Measurements from ENCODE around the gene DIP2C.
A peak's percentile ranks its signal among the peaks of the same experiment; 100 is the strongest.
"Not testable (repeated sequence)": the region's sequence is repeated elsewhere in the genome, so short reads cannot be mapped to it uniquely, and the experiment has no call there.

Gene DIP2C

DNA sequence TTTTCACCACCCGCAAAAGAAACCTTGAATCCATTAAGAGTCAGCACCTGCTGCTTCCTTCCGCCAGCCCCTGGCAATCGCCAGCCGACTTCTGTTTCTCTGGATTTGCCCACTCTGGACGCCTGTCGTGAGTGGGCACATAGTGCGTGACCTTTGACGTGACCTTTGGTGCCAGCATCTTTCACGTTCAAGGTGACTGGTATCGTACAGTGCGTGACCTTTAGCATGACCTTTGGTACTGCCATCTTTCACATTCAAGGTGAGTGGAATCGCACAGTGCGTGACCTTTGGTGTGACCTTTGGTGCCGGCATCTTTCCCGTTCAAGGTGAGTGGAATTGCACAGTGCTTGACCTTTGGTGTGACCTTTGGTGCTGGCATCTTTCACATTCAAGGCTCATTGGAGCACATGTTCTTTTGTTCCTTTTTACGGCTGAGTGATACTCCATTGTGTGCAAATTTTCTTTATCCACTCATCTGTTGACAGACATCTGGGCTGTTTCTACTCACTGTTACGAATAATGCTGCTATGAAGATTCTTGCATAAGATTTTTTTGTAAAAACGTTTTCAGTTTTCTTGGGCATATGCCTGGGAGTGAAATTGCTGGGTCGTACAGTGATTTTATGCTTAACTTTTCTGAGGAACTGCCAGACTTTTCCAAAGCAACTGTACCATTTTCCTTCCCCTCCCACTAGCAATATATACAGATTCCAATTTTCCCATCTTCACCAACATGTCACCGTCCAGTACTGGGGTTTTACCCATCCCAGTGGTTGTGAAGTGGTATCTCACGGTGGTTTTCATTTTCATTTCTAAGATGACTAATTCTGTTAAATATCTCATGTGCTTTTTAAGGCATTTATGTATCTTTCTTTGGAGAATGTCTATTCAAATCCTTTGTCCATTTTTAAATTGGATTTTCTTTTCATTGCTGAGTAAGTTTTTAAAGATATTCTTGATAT, 145.3 kb downstream of the DIP2C start:
- Mint-ChIP-seq H3K9me3 (no peaks in the 10 kb centered on the region), H3K27ac (no peak overlapping the region), H3K36me3 (no peaks in the 10 kb centered on the region), H3K4me1 (peaks cover 12% of the 10 kb centered on the region), H3K4me3 (no peak overlapping the region)
- ATAC-seq (no peak), DNase-seq (ENCODE audit: low spot score in 2 of 2) (no peak)

DNA sequence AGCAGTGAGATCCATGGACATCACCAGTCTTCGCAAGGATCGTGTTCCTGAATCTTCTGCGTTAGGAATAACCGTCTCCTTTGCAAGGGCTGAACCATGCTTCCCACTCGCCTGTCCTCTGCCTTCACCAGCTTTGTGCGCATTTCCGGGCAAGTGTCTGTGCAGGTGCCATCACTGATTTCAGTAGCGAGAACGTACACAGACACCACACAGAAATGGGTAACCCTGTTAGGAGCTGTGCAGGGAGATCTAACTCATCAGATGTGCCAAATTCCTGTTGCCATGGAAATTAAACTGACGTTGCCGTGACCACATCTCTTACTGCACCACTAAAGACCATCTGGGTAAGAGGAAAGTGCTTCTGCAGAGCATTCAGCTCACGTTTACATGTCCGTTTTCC, 146.3 kb downstream of the DIP2C start:
- H3K27ac Mint-ChIP-seq, result no peak overlapping the region
- H3K4me1 Mint-ChIP-seq, result peaks cover 12% of the 10 kb centered on the region
- no peaks in the 10 kb centered on the region for H3K36me3 Mint-ChIP-seq
- no peak overlapping the region for H3K4me3 Mint-ChIP-seq
- H3K9me3 Mint-ChIP-seq, result no peaks in the 10 kb centered on the region
- ATAC-seq (no peak), DNase-seq (ENCODE audit: low spot score in 2 of 2) (no peak)

DNA sequence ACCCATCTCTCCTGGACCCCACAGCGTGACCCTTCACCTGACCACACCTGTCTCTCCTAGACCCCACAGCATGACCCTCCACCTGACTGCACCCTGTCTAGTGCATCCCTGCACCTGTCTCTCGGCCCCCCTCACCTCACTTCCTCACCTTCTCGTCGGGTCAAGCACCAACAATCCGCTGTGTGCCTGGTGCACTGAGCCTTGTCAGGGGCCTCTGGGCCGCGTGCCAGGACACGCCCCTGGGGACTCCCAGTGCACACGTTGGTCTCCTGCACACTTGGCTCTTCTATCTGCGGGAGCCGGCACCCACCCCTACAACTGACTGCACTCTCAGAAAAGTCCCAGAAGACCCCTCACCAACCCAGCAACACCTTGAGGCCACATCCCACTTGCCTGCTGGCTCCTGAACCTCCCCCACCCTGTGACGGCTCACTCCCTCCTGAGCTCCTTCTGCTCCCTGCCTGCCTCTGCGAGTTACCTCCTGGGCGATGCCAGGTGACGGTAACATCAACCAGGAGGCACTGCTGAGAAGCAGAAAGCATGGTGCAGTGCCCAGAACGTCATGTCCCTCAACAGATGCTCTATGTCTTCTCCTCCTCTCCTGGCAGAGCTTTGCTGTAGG, 147.6 kb downstream of the DIP2C start:
- Mint-ChIP-seq H3K27ac (peak overlapping the region; percentile 35), H3K4me3 (no peak overlapping the region), H3K36me3 (no peaks in the 10 kb centered on the region), H3K4me1 (peaks cover 12% of the 10 kb centered on the region), H3K9me3 (no peaks in the 10 kb centered on the region)
- DNase-seq (ENCODE audit: low spot score in 2 of 2) (no peak), ATAC-seq (no peak)

DNA sequence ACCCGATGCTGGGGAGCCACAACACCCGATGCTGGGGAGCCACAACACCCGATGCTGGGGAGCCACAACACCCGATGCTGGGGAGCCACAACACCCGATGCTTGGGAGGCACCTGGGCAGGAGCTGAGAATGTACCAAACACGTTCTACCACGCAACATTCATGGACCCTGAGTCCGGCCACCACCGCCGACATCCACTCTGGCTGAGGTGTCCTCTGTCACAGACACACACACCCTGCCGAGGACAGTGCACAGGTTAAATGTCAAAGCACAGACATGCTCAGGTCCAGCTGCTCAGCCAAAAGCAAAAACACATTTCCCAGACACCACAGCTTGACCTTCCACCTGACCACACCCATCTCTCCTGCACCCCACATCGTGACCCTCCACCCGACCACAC, 148.4 kb downstream of the DIP2C start:
- ATAC-seq, result no peak
- H3K4me3 Mint-ChIP-seq, result no peak overlapping the region
- DNase-seq (ENCODE audit: low spot score in 2 of 2), result no peak
- H3K4me1 Mint-ChIP-seq, result peaks cover 12% of the 10 kb centered on the region
- H3K36me3 Mint-ChIP-seq, result no peaks in the 10 kb centered on the region
- H3K27ac Mint-ChIP-seq, result no peak overlapping the region
- no peaks in the 10 kb centered on the region for H3K9me3 Mint-ChIP-seq

DNA sequence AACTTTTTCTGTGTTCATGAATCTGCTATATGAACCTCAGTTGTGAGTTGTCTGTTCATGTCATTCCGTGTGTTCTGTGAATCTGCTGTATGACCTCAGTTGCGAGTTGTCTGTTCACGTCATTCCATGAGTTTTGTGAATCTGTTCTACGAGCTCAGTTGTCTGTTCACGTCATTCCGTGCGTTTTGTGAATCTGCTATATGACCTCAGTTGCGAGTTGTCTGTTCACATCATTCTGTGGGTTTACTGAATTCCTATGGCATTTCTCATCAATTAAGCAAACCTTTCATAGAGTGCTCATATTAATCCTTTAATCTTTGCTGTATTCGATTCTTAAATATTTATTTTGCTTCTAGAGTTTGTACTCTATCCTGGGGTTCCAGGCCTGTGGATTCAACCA, 150.6 kb downstream of the DIP2C start:
- H3K9me3 Mint-ChIP-seq, result no peaks in the 10 kb centered on the region
- H3K4me3 Mint-ChIP-seq, result no peak overlapping the region
- peaks cover 12% of the 10 kb centered on the region for H3K4me1 Mint-ChIP-seq
- no peak for DNase-seq (ENCODE audit: low spot score in 2 of 2)
- H3K27ac Mint-ChIP-seq, result no peak overlapping the region
- H3K36me3 Mint-ChIP-seq, result no peaks in the 10 kb centered on the region
- ATAC-seq, result no peak

DNA sequence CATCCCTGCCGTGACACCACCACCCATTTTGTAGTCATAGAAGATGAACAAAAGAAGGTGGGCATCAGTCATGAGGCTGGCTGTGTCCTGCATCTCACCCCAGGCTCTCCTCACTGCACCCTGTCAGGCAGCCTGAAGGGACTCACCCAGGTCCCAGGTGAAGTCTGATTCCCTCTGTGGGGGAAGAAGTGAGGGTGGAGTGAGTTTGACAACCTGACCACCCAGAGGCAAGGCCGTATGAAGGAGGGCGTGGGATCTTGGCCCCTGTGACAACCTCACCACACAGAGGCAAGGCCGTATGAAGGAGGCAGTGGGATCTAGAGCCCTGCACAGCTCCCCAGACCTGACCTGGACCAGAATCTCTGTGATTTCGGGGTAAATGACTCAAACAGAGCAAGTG, 152.5 kb downstream of the DIP2C start:
- DNase-seq (ENCODE audit: low spot score in 2 of 2) (no peak), ATAC-seq (no peak)
- Mint-ChIP-seq H3K4me1 (peaks cover 8% of the 10 kb centered on the region), H3K27ac (no peak overlapping the region), H3K4me3 (no peak overlapping the region), H3K9me3 (no peaks in the 10 kb centered on the region), H3K36me3 (no peaks in the 10 kb centered on the region)

DNA sequence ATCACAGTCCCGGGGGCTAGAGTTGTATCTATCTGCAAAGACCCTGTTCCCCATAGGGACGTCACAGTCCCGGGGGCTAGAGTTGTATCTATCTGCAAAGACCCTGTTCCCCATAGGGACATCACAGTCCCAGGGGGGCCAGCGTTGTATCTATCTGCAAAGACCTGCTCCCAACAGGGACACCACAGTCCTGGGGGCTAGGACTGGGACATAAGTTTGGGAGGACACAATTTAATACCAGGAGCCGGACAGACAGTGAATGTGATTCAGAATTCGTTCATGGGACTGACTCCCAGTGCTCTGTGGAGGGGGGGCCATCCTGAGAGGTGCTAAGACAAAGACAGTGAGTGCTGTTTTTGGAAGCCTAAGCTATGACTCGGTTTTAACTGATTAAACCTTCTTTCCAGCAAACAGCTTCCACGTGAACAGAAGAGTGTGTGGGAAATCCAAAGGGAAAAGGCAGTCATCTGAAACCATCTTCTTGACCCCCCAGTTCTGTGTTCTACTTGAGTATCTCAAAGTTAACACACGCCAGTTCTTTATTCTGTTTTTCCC, 153.0 kb downstream of the DIP2C start:
- Mint-ChIP-seq H3K36me3 (no peaks in the 10 kb centered on the region), H3K4me1 (peaks cover 3% of the 10 kb centered on the region), H3K4me3 (no peak overlapping the region), H3K27ac (no peak overlapping the region), H3K9me3 (no peaks in the 10 kb centered on the region)
- no peak for DNase-seq (ENCODE audit: low spot score in 2 of 2)
- no peak for ATAC-seq

DNA sequence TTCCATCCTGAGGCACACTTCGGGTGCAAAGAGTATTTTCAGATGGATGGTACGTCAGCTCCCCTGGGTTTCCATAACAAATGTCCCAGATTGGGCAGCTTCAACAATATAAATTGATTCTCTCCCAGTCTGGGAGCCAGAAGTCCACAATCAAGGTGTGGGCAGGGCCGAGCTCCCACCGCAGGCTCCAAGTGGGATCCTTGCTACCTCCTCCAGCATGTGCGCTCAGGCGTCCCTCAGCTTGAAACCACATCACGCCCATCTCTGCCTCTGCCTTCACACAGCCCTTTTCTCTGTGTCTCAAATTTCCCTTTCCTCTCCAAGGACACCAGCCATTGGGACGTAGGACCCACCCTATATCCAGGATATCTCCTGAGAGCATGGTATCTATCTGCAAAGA, 153.5 kb downstream of the DIP2C start:
- Mint-ChIP-seq H3K36me3 (no peaks in the 10 kb centered on the region), H3K27ac (no peak overlapping the region), H3K4me3 (no peak overlapping the region), H3K9me3 (no peaks in the 10 kb centered on the region), H3K4me1 (no peaks in the 10 kb centered on the region)
- no peak for DNase-seq (ENCODE audit: low spot score in 2 of 2)
- no peak for ATAC-seq

DNA sequence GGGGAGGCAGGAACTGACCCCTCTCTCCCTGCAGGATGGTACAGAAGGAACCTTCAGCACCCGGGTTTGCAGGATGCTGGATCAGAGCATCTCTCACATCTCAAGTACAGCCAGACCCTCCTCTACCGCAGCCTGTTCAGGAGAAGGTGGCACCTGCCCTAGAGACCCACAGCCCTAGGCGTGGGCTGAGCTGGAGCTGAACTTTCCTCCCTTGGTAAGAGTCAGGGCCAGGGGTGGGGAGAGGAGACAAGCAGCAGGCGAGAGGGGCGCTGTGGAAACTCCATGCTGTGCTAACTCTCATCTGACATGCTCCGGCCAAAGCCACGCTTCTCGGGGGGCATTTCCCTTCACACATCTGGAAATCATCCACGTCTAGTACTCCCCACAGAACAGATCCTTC, 154.4 kb downstream of the DIP2C start:
- ATAC-seq, result no peak
- DNase-seq (ENCODE audit: low spot score in 2 of 2), result no peak
- no peak overlapping the region for H3K4me3 Mint-ChIP-seq
- H3K9me3 Mint-ChIP-seq, result no peaks in the 10 kb centered on the region
- no peak overlapping the region for H3K27ac Mint-ChIP-seq
- H3K36me3 Mint-ChIP-seq, result no peaks in the 10 kb centered on the region
- no peaks in the 10 kb centered on the region for H3K4me1 Mint-ChIP-seq

DNA sequence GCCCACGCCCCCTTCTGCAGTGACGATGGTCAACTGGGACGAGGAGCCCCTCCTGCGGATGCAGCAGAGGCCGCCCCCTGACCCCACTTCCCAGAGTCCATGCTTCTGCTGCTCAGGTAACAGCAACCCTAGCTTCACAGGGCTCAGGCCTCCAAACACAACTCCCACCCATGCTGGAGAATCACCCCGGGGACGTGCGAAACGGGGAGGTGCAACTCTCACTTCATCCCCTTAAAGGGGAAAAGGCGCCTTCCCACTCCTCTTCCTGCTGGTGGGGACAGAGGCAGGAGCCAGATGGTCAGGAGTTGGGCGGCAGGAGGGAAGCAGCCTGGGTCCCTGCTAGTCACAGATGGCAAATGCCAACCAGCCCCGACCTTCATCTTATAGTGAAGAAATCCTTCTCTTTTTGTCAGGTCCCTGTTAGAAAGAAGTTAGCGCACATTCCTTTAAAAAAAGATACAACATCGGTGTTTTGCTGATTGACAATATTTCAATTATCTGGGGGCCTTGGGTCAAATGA, 155.4 kb downstream of the DIP2C start:
- ATAC-seq (no peak), DNase-seq (ENCODE audit: low spot score in 2 of 2) (no peak)
- Mint-ChIP-seq H3K9me3 (no peaks in the 10 kb centered on the region), H3K4me3 (no peak overlapping the region), H3K27ac (no peak overlapping the region), H3K4me1 (no peaks in the 10 kb centered on the region), H3K36me3 (no peaks in the 10 kb centered on the region)

DNA sequence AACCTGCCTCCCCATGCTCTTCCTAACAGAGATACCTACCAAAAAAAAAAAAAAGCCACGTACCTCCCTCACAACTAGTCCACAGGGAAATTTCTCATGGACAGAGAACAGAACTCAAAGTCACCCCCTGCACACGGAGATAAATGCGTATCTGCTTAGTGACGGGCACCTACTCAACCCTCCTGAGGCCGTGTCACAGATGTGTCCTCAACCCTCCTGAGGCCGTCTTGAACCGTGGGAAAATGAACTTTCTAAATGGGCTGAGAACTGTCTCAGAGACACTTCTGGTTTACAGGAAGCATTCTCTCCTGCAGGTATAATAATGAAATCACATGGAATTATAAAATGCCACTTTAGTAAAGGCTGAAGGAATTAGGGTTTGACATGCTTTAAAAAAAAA, 155.9 kb downstream of the DIP2C start:
- Mint-ChIP-seq H3K27ac (no peak overlapping the region), H3K9me3 (no peaks in the 10 kb centered on the region), H3K36me3 (no peaks in the 10 kb centered on the region), H3K4me3 (no peak overlapping the region), H3K4me1 (no peaks in the 10 kb centered on the region)
- ATAC-seq (no peak), DNase-seq (ENCODE audit: low spot score in 2 of 2) (no peak)

DNA sequence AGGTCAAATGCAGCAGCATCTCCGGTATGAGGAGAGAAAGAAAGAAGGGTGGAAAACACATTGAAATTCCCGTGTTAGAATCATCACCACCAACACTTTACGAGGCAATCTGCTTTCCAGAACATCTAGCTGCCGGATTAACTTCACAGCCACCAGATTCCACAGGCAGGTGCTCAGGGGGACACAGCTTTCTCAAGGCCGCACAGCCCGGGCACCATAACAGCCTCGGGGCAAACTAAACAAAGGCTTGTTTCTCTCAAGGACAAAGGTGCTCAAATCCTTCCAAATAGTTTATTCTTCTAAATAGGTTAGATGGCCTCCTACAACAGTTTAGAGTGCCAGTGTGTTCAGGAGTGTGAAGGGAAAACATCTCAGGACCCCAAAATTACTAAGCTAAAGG, 156.3 kb downstream of the DIP2C start:
- no peak overlapping the region for H3K4me3 Mint-ChIP-seq

DNA sequence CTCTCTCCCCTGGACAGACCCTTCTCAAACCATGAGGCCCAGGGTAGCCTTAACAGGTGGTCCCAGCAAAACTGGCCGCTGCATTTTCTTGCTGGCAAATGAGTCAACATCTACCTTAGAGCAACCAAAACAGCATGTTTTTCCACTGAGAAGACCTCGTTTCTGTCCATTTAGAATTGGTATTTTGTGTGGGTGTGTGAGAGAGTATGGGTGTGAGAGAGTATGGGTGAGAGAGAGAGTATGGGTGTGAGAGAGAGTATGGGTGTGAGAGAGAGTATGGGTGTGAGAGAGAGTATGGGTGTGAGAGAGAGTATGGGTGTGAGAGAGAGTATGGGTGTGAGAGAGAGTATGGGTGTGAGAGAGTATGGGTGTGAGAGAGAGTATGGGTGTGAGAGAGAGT, 157.1 kb downstream of the DIP2C start:
- not testable (repeated sequence) for DNase-seq (ENCODE audit: low spot score in 2 of 2); H3K4me1 Mint-ChIP-seq; H3K36me3 Mint-ChIP-seq; H3K4me3 Mint-ChIP-seq; H3K27ac Mint-ChIP-seq; H3K9me3 Mint-ChIP-seq; ATAC-seq

More for the DNA sequence above, 156.3 kb downstream of the DIP2C start:
- DNase-seq (ENCODE audit: low spot score in 2 of 2) (no peak), ATAC-seq (no peak)
- H3K36me3 Mint-ChIP-seq, result no peaks in the 10 kb centered on the region
- no peaks in the 10 kb centered on the region for H3K4me1 Mint-ChIP-seq
- H3K9me3 Mint-ChIP-seq, result no peaks in the 10 kb centered on the region
- no peak overlapping the region for H3K27ac Mint-ChIP-seq

DNA sequence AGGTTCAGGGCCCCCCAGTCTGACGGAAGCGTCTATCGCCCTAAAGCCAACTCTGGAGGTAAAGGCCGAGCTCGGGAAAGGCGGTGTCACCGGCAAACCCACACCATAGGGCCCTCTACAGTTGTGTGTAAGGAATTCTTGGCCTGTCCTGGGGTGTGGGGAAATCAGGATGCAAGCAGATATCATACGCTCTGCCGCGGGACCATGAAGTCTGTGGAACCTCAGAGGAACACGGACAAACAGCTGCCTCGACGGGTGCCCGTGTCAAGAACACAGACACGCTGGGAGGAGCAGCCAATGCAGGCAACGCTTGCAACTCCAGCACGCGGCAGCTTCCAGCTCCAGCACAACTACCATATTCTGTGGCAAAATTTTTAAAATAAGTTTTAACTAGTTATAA, 157.9 kb downstream of the DIP2C start:
- no peaks in the 10 kb centered on the region for H3K9me3 Mint-ChIP-seq
- no peak overlapping the region for H3K27ac Mint-ChIP-seq
- H3K4me3 Mint-ChIP-seq, result no peak overlapping the region
- DNase-seq (ENCODE audit: low spot score in 2 of 2), result no peak
- no peaks in the 10 kb centered on the region for H3K4me1 Mint-ChIP-seq
- no peak for ATAC-seq
- H3K36me3 Mint-ChIP-seq, result no peaks in the 10 kb centered on the region

DNA sequence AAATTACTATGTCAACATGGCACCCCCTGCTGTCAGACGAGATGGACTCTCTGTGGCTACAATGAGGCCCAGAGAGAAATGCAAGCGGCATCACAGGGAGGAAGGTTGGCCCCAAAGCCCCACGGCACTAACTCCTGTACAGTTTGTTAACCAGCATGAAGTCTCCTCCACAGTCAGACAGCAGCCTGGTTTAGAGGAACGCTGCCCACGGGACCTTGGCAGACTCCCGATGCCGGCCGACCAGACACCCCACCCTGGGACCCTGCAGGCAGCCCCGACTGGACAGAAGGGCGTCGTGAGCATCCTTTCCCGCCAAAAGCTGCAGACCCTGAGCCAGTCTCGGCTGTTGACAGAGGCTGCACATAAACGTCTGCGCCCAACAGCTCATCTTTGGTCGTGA, 158.8 kb downstream of the DIP2C start:
- DNase-seq (ENCODE audit: low spot score in 2 of 2), result no peak
- Mint-ChIP-seq H3K27ac (no peak overlapping the region), H3K4me1 (no peaks in the 10 kb centered on the region), H3K4me3 (no peak overlapping the region), H3K9me3 (no peaks in the 10 kb centered on the region), H3K36me3 (no peaks in the 10 kb centered on the region)
- ATAC-seq, result no peak

Data from stimulated activated effector memory CD8-positive, alpha-beta T cell treated with anti-CD3 and anti-CD28 coated beads, Interleukin-12 subunit alpha, Interleukin-12 subunit beta, amount 100 ng/mL, for 72 hours (primary cell).